SIG-M5 treated with dmso at 0.1 percent for 504 hours (cell line): ENCODE data around the gene MBD5.

Source experiments
- DNase-seq: peaks from one replicate; lab custom pipeline; 2025; ENCODE audit not compliant: unreplicated experiment; lab: John Stamatoyannopoulos, UW

Gene MBD5

DNA sequence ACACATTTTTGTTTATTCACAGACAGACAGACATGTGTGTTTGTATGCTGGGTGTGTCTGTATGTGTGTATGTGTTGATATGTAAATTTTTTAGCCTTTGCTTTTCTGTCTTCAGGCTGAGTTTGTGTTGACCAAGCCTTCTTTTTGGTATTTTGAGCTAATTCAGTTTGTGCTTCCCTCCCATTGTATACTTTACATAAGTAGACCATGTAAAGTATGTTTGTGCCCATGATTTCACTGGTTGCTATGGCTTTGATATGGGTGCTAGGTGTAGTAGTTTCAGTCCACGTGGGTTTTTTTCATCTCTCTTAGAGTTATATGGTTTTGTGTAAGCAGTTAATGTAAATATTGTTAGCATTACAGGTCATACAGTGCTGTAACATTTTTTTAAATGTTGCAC lies 494.2 kb downstream of the MBD5 start:
- DNase-seq: no peak

DNA sequence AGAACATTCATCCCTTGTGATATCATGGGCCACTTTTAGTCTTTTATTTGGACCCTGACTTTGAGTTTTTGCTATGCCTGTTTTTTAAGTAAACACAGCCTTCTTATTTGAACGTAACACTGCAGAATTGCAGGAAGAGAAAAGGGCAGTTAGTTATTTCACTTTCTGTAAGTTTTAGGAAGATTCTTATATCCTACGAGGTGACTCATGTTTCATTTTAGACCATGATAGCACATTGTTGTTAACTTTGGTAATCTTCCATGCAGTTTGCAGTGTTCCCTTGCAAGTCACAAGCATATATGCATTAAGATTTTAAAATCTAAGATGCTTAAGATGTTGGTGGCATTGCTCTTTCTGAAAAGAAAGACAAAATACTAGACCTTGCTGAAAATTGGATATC lies 495.1 kb downstream of the MBD5 start:
- DNase-seq: no peak

- DNase-seq: no peak
These were observed 496.4 kb downstream of the MBD5 start for GRCh38 chr2:148517296-148517695.

DNA sequence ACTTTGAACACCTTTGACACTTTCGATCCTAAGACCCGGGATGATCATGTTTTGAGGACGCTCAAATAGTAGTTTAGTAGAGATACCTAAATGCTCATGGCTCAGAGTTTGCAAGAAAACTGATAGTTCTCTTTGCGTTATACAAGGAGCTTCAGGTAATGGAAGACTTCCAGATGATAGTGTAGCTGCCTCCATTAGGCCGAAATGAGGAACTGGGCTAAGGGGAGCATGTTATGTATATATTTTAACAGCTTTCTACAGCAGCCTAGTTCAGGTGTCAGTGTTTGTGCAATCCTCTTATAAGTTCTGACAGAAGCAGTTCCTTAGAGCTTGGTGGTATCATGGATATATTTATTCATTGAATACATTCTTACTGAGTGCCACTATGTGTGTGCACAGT lies 496.9 kb downstream of the MBD5 start:
- no peak for DNase-seq

- DNase-seq: no peak
These were observed 498.1 kb downstream of the MBD5 start for GRCh38 chr2:148519013-148519412.

GRCh38 chr2:148521181-148521580 lies 500.3 kb downstream of the MBD5 start:
- DNase-seq: no peak

DNA sequence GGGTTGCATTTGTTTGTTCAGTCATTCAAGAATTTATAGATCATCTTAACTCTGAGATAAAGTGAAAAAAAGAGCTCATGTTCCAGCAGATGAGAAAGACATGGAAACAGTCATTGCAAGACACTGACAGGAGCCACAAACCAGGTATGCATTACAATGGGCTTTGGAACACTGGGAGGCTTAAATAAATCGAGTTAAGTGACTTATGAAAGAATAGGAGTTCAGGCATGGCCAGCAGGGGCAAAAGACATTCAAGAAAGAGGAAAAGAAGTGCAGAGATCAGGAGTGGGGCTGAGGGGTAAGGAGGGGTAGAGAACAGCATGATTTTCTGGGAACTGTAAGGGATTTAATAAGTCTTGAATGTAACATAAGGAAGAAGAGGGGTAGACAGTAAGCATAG lies 502.4 kb downstream of the MBD5 start:
- DNase-seq: no peak

DNA sequence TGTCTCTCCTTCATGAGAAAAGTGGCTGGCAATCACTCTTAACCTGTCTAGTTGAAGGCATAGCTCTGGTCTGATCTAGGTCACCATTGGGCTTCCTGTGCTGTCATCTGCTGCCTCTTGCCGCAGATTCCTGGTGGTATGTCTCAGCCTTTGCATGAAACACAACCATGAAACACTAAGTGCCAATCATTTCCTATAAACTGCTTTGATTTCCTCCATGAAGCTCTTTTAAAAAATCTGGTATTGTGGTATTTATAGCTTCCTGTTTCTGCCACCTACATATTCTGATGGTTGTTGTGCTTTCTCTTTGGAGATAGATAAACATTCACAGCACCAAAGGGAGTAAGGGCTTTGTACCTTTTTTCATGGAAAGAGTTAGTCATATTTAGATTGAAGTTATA lies 503.6 kb downstream of the MBD5 start:
- DNase-seq: no peak

- DNase-seq: no peak
These were observed 504.2 kb downstream of the MBD5 start for GRCh38 chr2:148525130-148525529.

- DNase-seq: no peak
These were observed 505.8 kb downstream of the MBD5 start for GRCh38 chr2:148526509-148527346.

DNA sequence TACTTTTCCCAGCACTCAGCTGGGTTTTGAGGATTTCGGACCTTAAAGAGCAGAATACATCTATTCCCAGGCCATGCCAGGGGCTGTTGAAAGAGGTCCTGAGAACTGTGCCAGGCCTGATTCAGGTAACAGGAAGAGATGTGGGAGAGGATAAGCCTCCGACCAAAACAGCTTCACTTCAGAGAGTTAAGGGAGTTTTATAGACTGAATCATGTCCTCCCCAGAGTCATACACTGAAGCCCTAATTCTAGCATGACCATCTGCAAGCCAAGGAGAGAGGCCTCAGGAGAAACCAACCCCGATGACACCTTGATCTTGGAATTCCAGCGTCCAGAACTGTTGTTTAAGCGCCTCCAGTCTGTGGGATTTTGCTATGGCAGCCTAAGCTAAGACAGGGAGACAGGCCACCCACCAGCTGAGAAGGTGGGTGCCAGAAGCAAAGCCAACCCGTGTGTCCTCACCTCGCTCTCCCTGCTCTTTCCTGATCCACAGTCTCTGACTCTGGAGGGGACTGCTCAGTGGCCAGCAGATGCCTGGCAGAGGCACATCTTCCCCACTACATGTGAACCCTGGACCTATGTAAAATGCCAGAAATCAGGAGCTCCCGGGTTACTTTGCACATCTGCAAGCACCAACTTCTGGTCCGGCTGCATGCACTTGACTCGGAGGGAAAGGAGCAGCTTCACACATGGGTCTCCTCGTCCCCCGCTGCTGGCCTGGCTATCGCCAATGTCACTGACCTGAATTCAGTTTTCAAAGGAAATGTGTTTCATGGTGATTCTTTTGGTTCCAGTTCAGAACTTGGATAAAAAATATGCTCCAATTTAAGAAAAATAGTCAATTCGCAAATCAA lies 506.8 kb downstream of the MBD5 start:
- no peak for DNase-seq

- DNase-seq: no peak
These were observed 507.6 kb downstream of the MBD5 start for GRCh38 chr2:148528356-148529064.

- DNase-seq: no peak
These were observed 508.9 kb downstream of the MBD5 start for GRCh38 chr2:148529745-148530144.

DNA sequence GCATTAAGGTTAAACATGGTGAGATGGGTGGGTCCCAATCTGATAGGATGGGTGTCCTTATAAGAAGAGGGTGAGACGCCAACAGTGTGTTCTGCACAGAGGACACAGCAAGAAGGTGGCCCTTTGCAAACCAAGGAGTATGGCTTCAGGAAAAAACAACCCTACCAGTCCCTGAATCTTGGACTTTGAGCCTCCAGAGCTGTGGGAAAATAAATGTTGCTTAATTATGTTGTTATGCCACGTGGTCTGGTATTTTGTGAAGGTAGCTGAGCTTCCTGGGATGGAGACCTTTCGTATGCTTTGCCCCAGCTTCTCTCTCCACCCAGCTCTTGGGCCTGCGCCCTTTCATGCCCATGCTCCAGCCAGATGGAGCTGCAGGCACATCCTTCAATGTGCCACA lies 509.5 kb downstream of the MBD5 start:
- DNase-seq: no peak

- DNase-seq: no peak
These were observed 510.3 kb downstream of the MBD5 start for GRCh38 chr2:148531235-148531634.

DNA sequence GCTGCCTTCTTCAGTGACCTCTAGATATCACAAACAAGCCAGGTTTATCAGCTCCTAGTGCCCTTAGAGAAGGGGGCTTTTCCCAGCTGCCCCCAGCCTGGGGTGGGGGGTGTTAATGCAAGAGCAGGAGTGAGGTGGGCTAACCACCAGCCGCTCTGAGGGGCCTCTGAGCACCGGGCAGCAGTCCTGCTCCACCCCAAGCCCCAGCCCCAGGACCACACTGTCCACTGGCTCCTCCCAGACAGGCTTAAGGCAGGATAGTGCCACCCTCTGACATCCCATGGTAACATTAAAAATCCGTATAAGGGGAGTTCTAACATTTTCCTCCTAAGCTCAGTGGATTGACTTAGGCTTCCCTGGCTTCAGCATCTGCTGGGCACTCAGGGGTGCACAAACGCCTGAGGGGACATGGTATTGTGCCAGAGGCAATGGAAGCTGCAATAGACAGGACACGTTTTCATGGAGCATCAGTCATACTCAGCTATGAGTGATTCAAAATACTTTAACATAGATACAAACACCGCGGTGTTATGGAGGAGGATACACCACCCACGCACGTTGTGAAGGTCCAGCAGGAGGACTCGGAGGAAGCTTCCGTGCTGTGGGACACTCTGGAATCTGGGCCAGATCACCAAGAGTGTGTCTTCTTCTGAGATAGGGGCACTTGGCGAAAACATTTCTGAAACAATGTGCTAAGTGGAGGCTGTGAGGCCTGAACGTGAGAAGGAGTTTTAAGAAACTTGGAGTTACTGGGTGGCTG lies 511.0 kb downstream of the MBD5 start:
- DNase-seq: no peak

- DNase-seq: no peak
These were observed 512.1 kb downstream of the MBD5 start for GRCh38 chr2:148533004-148533403.

DNA sequence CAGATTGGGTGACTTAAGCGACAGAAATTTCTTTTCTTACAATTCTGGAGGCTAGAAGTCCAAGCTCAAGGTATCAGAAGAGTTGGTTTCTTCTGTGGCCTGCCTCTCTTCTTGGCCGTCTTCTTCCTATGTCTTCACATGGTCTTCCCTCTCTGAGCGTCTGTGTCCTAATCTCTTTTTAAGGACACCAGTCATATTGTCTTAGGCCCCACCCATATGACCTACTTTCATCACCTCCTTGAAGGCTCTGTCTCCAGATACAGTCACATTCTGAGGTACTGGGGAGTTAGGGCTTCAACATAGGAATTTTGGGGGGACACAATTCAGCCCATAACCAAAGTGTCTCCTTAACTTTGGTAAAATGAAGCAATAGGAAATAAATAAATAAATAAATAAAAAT lies 512.8 kb downstream of the MBD5 start:
- DNase-seq: no peak

GRCh38 chr2:148534416-148535204 lies 513.7 kb downstream of the MBD5 start:
- no peak for DNase-seq

GRCh38 chr2:148538375-148538774 lies 517.5 kb downstream of the MBD5 start:
- DNase-seq: no peak
